KMS-11 (cell line): ENCODE data around the gene TROAP.

ENCODE experiments used
- H2AFZ ChIP-seq: fragments of 200-600 bp; sonication (generic); 2 replicates; pipeline ENCODE4 v1.6.1; 2016; ENCODE audit warnings: antibody characterized with exemption, mixed run types, low read depth
- H3K27ac ChIP-seq: fragments of 200-600 bp; sonication (generic); 2 replicates; pipeline ENCODE4 v1.6.1; 2016; ENCODE audit warnings: mild to moderate bottlenecking, mixed run types
- H3K27me3 ChIP-seq: fragments of 200-600 bp; sonication (generic); 2 replicates; pipeline ENCODE4 v1.6.1; 2017; ENCODE audit warnings: mild to moderate bottlenecking, low read depth, mixed run types, moderate library complexity; ENCODE audit not compliant: insufficient read depth
- H3K36me3 ChIP-seq: fragments of 200-600 bp; sonication (generic); 2 replicates; pipeline ENCODE4 v1.6.1; 2017; ENCODE audit warnings: mild to moderate bottlenecking, mixed run types; ENCODE audit not compliant: insufficient read depth
- H3K4me1 ChIP-seq: fragments of 200-600 bp; sonication (generic); 2 replicates; pipeline ENCODE4 v1.6.1; 2016; ENCODE audit warnings: mild to moderate bottlenecking, low read depth, mixed run types; ENCODE audit not compliant: poor library complexity, severe bottlenecking
- H3K4me2 ChIP-seq: fragments of 200-600 bp; sonication (generic); 2 replicates; pipeline ENCODE4 v1.7.0; 2016; ENCODE audit warnings: mild to moderate bottlenecking, mixed run types
- H3K4me3 ChIP-seq: fragments of 200-600 bp; sonication (generic); IDR thresholded peaks from 2 replicates; pipeline ENCODE4 v1.6.1; 2017; ENCODE audit warnings: low read depth, low read length, mixed read lengths; ENCODE audit not compliant: insufficient read depth
- H3K79me2 ChIP-seq: fragments of 200-600 bp; sonication (generic); 2 replicates; pipeline ENCODE4 v1.6.1; 2016; ENCODE audit warnings: low read depth, mixed run types; ENCODE audit not compliant: insufficient read depth
- H3K9ac ChIP-seq: fragments of 200-600 bp; sonication (generic); 2 replicates; pipeline ENCODE4 v1.6.1; 2016; ENCODE audit warnings: mild to moderate bottlenecking, mixed run types
- H4K20me1 ChIP-seq: fragments of 200-600 bp; sonication (generic); 2 replicates; pipeline ENCODE4 v1.6.1; 2016; ENCODE audit warnings: mild to moderate bottlenecking, mixed run types; ENCODE audit not compliant: insufficient read depth
- CTCF ChIP-seq: fragments of 200-600 bp; sonication (generic); conservative IDR thresholded peaks from 2 replicates; pipeline ENCODE4 v1.6.1; 2017; ENCODE audit warnings: low read depth, mild to moderate bottlenecking, antibody characterized with exemption, low read length, moderate library complexity, mixed read lengths

The TROAP gene

GRCh38 chr12:49357103-49357678 lies 34.1 kb downstream of the TROAP start:
- Histone ChIP-seq H3K79me2 (no peaks in the 10 kb centered on the region), H3K4me3 (no peak overlapping the region), H3K27me3 (0 out of 2 replicates have a peak, but pooled peaks cover 3% of the 10 kb centered on the region), H3K4me1 (peaks cover 13% of the 10 kb centered on the region), H4K20me1 (no peaks in the 10 kb centered on the region), H3K36me3 (no peaks in the 10 kb centered on the region), H3K4me2 (no peak overlapping the region), H3K9ac (no peak overlapping the region), H3K27ac (no peak overlapping the region), H2AFZ (no peak overlapping the region)
- peak; percentile 84 for TF ChIP-seq CTCF

- no peaks in the 10 kb centered on the region for H3K36me3 ChIP-seq
- no peak overlapping the region for H3K27ac ChIP-seq
- no peak overlapping the region for H3K9ac ChIP-seq
- no peak overlapping the region for H3K4me3 ChIP-seq
- no peak overlapping the region for H2AFZ ChIP-seq
- TF ChIP-seq CTCF = peak; percentile 97
- H4K20me1 ChIP-seq = no peaks in the 10 kb centered on the region
- no peaks in the 10 kb centered on the region for H3K79me2 ChIP-seq
- peaks cover 13% of the 10 kb centered on the region for H3K4me1 ChIP-seq
- H3K4me2 ChIP-seq = no peak overlapping the region
- no peaks in the 10 kb centered on the region for H3K27me3 ChIP-seq
Observed at GRCh38 chr12:49358483-49359141, 35.6 kb downstream of the TROAP start.

GRCh38 chr12:49359671-49360070 lies 36.6 kb downstream of the TROAP start:
- Histone ChIP-seq H3K4me3 (no peak overlapping the region), H3K79me2 (peaks cover under 1% of the 10 kb centered on the region; the same call in 1 of the 2 replicates), H3K36me3 (no peaks in the 10 kb centered on the region), H3K4me1 (peaks cover 14% of the 10 kb centered on the region), H3K9ac (no peak overlapping the region), H3K27me3 (no peaks in the 10 kb centered on the region), H2AFZ (no peak overlapping the region), H3K4me2 (no peak overlapping the region), H3K27ac (no peak overlapping the region), H4K20me1 (no peaks in the 10 kb centered on the region)
- TF ChIP-seq CTCF = no peak

GRCh38 chr12:49362077-49362476 lies 39.0 kb downstream of the TROAP start:
- no peak for TF ChIP-seq CTCF
- Histone ChIP-seq H3K4me1 (peaks cover 29% of the 10 kb centered on the region), H3K79me2 (peaks cover 18% of the 10 kb centered on the region; the same call in 1 of the 2 replicates), H3K9ac (no peak overlapping the region), H3K27me3 (no peaks in the 10 kb centered on the region), H3K36me3 (no peaks in the 10 kb centered on the region), H3K27ac (no peak overlapping the region), H3K4me2 (no peak overlapping the region), H4K20me1 (no peaks in the 10 kb centered on the region), H2AFZ (no peak overlapping the region), H3K4me3 (no peak overlapping the region)
